Right ventricle myocardium inferior (tissue), 1 donor: Measurements from ENCODE around the gene YTHDF1. TPM values are rescaled to one million over a fixed set of nuclear protein-coding genes. Genes with fewer than 3 reads are reported as not detected.
"Not testable (repeated sequence)": the region's sequence is repeated elsewhere in the genome, so short reads cannot be mapped to it uniquely, and the experiment has no call there.

Source experiments
- ATAC-seq: fragments of 200-7000 bp; cut with Tn5 transposase; one replicate; pipeline ENCODE4 v1.9.1; 2020; ENCODE audit warnings: mild to moderate bottlenecking, moderate library complexity
- DNase-seq: peaks from one replicate; pipeline ENCODE4 v3.0.0; 2021; ENCODE audit errors: missing footprints
- intact Hi-C: fragments of 100-400 bp; cut with DNase I; formaldehyde crosslinking; loops from one replicate; pipeline ENCODE4 v1.11.0; 2022
- total RNA-seq: library from RNA; stranded (reverse); fragmentation: NEBNext Ultra II Directional; extraction: Animal tissue kit (Norgen Biotek cat#: 25700); gene quantifications from one replicate; pipeline ENCODE4 v1.2.1, GENCODE V29; 2021
- donor health status: DM: no; HTN: yes; CAD: no; lungs with severe emphysema.

Gene YTHDF1
- total RNA-seq, 1 donor from 2014 or later, result 22.9 TPM

DNA sequence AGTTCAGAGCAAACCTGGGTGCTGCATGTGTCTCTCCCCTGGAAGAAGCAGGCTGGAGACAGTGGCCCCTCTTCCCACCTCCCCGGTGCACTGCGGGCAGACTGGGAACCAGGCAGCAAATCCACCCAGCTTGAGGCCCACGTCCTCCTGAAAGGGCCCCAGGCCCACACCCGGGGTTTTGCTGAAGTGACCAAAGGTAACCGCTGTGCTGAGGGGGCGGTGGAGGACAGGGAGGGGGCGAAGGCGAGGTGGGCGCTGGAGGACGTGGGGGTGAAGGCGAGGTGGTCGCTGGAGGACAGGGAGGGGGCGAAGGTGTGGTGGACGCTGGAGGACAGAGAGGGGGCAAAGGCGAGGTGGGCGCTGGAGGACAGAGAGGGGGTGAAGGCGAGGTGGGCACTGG is 18.0 kb upstream of the YTHDF1 start:
- DNase-seq (no peak), ATAC-seq (no peak)
- intact Hi-C loops, result no loop called here

DNA sequence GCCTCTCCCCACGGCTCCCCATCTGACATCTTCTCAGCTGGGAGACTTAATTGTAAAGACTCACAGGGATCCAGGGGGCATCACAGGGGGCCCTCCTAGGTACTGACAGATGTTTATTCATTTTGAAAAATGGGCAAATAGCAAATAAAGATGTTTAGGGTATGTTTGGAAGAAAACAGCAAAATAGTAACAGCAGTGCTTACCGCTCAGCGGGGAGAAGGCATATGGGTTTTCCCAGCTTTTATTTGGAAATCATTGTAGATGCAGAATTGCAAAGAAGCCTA is 17.1 kb upstream of the YTHDF1 start:
- intact Hi-C loops, result no loop called here
- no peak for ATAC-seq
- DNase-seq, result no peak

DNA sequence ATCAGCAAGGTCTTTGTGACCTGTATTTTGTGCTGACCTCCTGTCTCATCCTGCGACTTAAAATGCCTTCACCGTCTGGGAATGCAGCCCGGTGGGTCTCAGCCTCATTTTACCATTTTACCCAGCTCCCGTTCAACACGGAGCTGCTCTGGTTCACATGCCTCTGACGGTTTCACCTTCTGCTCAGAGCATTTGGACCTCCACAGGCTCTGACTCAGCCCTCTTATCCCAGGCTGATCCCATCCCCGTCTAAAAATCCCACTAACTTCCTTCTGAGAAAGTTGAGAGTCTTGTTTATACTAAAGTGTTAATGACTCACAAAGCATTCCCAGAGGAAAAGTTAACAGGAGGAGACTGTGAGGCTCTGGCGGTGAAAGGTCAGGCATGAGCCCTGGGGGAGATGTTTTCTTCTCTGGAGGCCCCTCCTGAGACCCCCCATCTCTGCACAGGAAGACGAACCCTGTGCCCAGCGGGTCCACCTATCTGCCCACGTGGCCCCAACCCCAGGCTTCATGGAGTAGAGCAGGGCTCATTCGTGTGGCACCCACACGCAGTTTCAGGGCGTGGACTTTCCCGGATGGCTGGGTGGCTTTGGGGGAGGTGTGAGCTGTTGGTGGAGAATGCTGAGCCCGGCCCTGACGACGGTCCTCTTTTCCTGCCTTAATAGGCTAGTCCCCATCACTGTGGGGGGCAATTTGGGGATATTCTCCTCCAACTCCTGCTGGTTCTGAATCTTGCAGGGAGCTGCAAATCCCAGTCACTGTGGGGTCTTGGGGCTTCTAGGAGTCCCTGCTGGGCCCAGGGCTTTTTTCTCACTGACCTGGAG is 16.5 kb upstream of the YTHDF1 start:
- intact Hi-C loops, result no loop called here
- DNase-seq (no peak), ATAC-seq (no peak)

DNA sequence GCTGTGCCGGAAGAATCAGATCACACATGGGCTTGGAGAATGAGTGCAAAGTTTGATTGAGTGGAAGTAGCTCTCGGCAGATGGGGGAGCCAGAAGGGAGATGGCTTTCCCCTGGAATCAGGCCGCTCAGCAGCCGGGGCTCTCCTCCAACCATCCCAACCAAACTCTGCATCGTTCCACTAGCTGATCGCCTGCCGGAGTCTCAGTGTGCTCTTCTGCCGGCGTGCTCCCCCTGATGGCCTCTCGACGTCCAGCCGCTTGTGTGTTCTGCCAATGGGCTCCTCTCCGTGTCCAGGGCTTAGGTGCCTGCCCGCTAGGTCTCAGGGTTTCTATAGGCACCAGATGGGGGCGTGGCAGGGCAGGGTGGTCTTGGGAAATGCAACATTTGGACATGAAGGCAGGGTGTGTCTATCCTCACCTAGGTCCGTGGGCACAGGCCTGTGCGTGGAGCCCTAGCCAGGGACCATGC is 14.9 kb upstream of the YTHDF1 start:
- intact Hi-C loops, result no loop called here
- ATAC-seq (peak; percentile 64), DNase-seq (no peak)

GRCh38 chr20:63228806-63229205 is 12.9 kb upstream of the YTHDF1 start:
- intact Hi-C loops, result loop anchor here (10.0 kb wide), 1 partner anchor 174 kb away; no protein-coding TSS in a partner anchor
- no peak for ATAC-seq
- no peak for DNase-seq

- ATAC-seq, result no peak
Observed at GRCh38 chr20:63227260-63227659, 11.3 kb upstream of the YTHDF1 start.

DNA sequence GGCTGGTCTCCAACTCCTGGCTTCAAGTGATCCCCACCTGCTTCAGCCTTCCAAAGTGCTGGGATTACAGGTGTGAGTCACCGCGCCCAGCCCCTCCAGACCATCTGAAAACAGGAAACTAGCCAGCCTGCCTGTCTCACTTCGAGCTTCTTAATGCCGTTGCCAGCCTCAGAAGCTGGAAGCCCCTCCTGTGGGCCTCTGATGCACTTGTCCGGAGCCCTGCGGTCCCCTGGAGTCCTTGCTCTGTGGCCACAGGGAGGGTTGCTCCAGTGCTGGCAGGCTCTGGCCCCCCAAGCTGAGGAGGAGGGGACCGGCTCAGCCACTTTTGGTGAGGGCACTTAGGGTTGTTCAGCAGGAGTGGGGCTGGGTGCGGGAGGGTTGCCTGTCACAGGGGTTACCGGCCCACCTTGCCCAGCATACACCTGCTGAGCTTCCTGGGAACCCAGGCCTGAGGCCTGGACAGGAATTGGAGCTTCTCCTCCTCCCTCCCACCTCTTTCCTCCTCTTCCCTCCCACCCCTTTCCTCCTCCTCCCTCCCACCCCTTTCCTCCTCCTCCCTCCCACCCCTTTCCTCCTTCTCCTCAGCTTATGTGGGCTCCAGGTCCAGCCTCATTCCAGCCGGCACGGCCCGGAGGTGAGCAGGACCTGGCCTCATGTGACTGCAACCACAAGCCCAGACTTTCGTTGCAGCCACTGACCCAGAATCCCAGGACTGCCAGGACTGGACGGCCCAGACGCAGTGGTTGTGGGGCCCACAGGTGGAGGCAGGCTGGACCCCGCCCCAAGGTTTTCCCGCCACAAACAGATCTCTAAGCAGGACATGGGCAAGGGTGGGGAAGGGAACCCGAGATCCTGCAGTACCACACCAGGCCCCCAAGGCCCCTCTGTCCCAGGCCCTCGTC is 10.4 kb upstream of the YTHDF1 start:
- intact Hi-C loops, result loop anchor here (10.0 kb wide), 1 partner anchor 171 kb away; no protein-coding TSS in a partner anchor
- ATAC-seq (no peak), DNase-seq (no peak)

More at GRCh38 chr20:63227260-63227659, 11.3 kb upstream of the YTHDF1 start:
- intact Hi-C loops, result loop anchor here (10.0 kb wide), 1 partner anchor 172 kb away; no protein-coding TSS in a partner anchor
- no peak for DNase-seq

DNA sequence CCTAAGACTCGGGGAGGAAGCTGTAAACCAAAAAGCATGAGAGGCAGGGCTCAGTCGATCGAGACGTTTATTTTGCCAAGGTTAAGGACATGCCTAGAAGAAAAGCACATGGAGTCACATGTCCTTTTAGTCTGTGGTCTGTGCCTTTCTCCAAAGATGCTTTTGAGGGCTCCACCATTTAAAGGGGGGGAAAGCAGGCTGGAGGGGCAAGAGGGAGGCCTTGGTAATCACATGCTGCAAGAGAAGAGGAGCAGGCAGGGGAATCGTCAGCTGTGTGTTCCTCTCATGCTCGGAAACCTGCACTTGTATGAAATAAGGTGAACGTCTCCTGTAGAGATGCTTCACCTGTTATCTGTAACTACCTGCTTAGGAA is 9.1 kb upstream of the YTHDF1 start:
- no peak for DNase-seq
- intact Hi-C loops, result loop anchor here (10.0 kb wide), 1 partner anchor 170 kb away; no protein-coding TSS in a partner anchor
- ATAC-seq, result no peak

DNA sequence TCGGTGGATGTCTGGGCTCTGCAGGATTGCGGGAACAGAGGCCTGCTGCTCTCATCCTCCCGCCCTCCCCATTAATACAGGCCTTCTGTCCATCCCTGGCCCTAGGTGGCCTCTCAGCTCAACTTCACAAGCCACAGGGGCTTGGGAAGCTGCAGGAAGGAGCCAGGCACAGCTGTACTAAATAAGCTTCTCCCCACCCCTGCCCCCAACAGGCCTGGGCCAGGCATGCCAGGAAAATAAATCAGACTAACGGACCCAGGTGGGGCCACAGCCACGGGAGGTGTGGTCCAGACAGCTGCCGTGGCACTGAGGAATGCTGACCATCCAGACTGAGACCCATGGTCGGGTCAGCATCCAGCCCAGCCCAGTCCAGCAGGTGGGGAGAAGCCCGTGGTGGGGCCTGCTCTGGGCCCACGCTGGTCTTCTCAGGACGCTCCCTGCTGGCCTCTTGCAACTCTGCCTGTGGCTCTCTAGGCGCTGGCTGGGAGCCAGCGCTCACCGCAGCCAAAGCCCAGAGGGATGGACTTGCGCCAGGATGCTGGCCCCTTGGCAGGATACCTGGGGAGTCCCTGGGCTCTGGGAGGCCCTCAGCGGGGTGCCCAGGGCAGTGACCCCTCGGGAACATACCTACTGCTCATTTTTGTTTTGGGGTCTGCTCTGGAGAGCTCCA is 8.6 kb upstream of the YTHDF1 start:
- intact Hi-C loops, result loop anchor here (10.0 kb wide), 1 partner anchor 170 kb away; no protein-coding TSS in a partner anchor
- DNase-seq (no peak), ATAC-seq (peak; percentile 52)

DNA sequence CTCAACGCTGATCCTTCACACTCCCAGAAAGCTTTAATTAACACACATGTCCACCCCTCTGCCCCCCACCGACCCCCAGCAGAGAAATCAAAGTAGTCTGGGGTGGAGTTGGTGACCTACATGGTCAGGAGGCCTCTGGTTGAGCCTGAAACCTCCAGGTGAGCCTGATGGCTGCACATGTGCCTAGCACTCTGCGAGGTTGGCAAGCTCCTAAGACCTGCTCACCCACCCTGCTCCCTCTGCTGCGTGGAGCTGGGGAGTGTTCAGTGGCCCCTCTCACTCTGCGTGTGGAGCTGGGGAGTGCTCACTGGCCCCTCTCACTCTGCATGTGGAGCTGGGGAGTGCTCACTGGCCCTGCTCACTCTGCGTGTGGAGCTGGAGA is 7.9 kb upstream of the YTHDF1 start:
- intact Hi-C loops, result loop anchor here (10.0 kb wide), 1 partner anchor 169 kb away; no protein-coding TSS in a partner anchor
- ATAC-seq (no peak), DNase-seq (no peak)

GRCh38 chr20:63223121-63223825 is 7.3 kb upstream of the YTHDF1 start:
- intact Hi-C loops, result loop anchor here (10.0 kb wide), 1 partner anchor 168 kb away; no protein-coding TSS in a partner anchor
- no peak for ATAC-seq
- DNase-seq, result no peak

DNA sequence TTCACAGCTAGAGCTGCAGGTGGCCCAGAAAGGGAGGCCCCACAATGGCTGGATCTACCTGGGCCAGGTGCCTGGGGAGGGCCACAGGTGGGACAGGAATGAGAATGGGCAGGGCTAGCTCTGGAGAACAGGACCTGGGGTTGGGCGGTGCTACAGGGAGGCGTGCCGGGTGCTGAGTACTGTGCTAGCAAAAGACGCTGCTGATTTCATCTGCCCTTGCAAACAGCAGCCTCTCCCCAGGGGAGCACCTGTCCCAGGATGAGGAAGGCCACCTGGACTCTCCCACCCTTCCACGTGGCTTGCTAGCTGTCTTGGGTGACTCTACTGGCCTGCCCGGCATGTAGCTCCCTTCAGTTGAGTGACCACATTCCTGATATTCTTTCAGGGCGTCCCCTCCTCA is 6.6 kb upstream of the YTHDF1 start:
- ATAC-seq, result no peak
- peak; percentile 51 for DNase-seq
- intact Hi-C loops, result loop anchor here (10.0 kb wide), 1 partner anchor 168 kb away; no protein-coding TSS in a partner anchor

DNA sequence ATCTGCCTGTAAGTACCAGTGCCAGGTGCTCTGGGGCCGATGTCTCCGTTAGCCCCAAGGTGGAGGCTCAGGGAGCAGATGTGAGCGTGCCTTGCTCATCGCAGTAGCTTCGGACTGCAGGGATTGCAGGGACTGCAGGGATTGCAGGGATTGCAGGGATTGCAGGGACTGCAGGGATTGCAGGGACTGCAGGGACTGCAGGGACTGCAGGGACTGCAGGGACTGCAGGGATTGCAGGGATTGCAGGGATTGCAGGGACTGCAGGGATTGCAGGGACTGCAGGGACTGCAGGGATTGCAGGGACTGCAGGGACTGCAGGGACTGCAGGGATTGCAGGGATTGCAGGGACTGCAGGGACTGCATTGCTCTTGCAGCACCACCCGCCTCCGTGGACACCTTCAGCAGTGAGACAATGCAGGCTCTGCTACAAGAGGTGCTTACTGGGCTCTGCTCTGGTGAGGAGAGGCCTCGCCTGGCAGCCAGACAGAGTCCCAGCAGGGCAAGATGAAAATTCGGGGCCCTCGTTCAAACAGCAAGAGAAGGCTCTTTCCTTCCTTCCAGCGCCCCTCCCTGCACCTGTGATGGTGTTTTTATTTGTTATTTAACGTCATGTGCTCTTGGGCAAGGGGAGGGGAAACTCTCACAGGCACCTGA is 5.6 kb upstream of the YTHDF1 start:
- not testable (repeated sequence) for ATAC-seq
- intact Hi-C loops, result loop anchor here (10.0 kb wide), 1 partner anchor 167 kb away; no protein-coding TSS in a partner anchor
- DNase-seq, result peak; percentile 41

DNA sequence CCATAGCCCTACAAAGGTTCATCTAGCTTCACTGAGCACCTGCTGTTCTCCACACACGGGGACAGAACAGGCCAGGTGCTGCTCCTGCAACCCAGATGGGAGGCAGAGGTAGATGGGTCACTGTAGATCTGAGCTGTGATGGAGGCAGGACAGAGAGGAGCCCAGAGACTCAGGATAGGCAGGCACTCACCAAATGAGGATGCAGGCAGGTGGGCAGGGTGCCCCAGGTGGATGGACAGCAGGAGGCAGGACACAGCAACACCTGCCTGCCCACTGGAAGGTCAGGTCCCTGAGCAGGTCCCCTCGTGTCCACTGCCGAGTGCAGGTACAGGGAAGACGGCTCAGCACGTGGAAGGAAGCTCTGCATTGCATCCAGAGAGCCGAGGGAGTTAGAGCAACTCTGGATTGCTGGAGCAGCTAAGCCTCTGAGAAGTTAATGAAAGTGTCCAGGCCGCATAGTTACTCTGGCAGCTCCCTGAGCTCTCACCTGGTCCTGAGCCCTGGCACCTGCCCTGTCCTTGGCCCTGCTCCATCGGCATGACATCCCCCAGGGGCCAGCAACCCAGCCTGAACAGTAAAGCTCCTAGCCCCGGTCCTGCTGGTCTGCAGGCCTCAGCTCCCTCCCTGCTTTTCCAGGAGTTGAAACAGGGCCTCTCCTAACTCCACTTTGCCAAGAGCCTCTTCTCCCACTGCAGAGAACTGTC is 4.9 kb upstream of the YTHDF1 start:
- no peak for ATAC-seq
- intact Hi-C loops, result loop anchor here (10.0 kb wide), 1 partner anchor 166 kb away; no protein-coding TSS in a partner anchor
- DNase-seq, result peak; percentile 53

GRCh38 chr20:63219866-63220521 is 4.1 kb upstream of the YTHDF1 start:
- no peak for ATAC-seq
- no peak for DNase-seq
- intact Hi-C loops, result loop anchor here (10.0 kb wide), 1 partner anchor 165 kb away; no protein-coding TSS in a partner anchor

- no peak for DNase-seq
- ATAC-seq, result no peak
- intact Hi-C loops, result no loop called here
Observed at GRCh38 chr20:63219447-63219821, 3.5 kb upstream of the YTHDF1 start.
